ENCODE results near the gene CILP2. TPM values are rescaled to one million over a fixed set of nuclear protein-coding genes. Genes with fewer than 3 reads are reported as not detected.

Gene CILP2
- total and polyA plus RNA-seq, 4 donors, result 0.08 to 0.42 (median 0.09) TPM; not detected in 1

DNA sequence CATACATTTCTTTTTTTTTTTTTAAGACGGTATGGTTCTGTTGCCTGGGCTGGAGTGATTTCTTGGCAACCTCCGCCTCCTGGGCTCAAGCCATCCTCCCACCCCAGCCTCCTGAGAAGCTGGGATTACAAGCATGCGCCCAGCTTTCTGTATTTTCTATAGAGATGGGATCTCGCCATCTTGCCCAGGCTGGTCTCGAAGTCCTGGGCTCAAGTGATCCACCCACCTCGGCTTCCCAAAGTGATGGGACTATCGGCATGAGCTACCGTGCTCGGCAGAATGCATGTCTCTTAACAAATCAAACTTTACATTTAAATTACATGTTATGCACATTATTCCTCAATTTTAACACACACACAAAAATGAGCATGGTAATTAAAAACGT is 20.8 kb upstream of the CILP2 start:
- TF ChIP-seq GABPA (IDR thresholded peaks at IDR 0.05 in 1 of 2, conservative IDR thresholded peaks at IDR 0.05 in 1 of 2) (no peak), FOXA1 (IDR thresholded peaks at IDR 0.05) (no peak), NR2F2 (IDR thresholded peaks at IDR 0.05) (no peak), RXRA (IDR thresholded peaks at IDR 0.05) (no peak), RAD21 (IDR thresholded peaks at IDR 0.05) (no peak), YY1 (IDR thresholded peaks at IDR 0.05) (no peak)
- TF ChIP-seq, protein P1, sequence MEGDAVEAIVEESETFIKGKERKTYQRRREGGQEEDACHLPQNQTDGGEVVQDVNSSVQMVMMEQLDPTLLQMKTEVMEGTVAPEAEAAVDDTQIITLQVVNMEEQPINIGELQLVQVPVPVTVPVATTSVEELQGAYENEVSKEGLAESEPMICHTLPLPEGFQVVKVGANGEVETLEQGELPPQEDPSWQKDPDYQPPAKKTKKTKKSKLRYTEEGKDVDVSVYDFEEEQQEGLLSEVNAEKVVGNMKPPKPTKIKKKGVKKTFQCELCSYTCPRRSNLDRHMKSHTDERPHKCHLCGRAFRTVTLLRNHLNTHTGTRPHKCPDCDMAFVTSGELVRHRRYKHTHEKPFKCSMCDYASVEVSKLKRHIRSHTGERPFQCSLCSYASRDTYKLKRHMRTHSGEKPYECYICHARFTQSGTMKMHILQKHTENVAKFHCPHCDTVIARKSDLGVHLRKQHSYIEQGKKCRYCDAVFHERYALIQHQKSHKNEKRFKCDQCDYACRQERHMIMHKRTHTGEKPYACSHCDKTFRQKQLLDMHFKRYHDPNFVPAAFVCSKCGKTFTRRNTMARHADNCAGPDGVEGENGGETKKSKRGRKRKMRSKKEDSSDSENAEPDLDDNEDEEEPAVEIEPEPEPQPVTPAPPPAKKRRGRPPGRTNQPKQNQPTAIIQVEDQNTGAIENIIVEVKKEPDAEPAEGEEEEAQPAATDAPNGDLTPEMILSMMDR (IDR thresholded peaks at IDR 0.05; ENCODE audit: low read depth, low read length, missing input control), result no peak
- TF ChIP-seq, protein P2, sequence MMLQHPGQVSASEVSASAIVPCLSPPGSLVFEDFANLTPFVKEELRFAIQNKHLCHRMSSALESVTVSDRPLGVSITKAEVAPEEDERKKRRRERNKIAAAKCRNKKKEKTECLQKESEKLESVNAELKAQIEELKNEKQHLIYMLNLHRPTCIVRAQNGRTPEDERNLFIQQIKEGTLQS (IDR thresholded peaks at IDR 0.05), result no peak
- TF ChIP-seq, protein P3, sequence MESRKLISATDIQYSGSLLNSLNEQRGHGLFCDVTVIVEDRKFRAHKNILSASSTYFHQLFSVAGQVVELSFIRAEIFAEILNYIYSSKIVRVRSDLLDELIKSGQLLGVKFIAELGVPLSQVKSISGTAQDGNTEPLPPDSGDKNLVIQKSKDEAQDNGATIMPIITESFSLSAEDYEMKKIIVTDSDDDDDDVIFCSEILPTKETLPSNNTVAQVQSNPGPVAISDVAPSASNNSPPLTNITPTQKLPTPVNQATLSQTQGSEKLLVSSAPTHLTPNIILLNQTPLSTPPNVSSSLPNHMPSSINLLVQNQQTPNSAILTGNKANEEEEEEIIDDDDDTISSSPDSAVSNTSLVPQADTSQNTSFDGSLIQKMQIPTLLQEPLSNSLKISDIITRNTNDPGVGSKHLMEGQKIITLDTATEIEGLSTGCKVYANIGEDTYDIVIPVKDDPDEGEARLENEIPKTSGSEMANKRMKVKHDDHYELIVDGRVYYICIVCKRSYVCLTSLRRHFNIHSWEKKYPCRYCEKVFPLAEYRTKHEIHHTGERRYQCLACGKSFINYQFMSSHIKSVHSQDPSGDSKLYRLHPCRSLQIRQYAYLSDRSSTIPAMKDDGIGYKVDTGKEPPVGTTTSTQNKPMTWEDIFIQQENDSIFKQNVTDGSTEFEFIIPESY (IDR thresholded peaks at IDR 0.05), result no peak
- Histone ChIP-seq H3K36me3 (ENCODE audit: control insufficient read depth in 4 of 4, insufficient read depth in 3 of 4, low read depth in 1 of 4, low read length in 3 of 4) (peaks cover 0 to 4% (median 0%) of the 10 kb centered on the region in 4 donors), H3K9ac (ENCODE audit: low read depth in 1 of 2, low read length in 2 of 2) (no peak overlapping the region), H3K9me3 (ENCODE audit: control insufficient read depth in 4 of 4, low read length in 3 of 4) (no peaks in the 10 kb centered on the region), H3K4me3 (ENCODE audit: low read depth in 1 of 3, low read length in 3 of 3) (no peak overlapping the region), H3K4me1 (ENCODE audit: control insufficient read depth in 4 of 4, insufficient read depth in 4 of 4, low read length in 3 of 4) (peaks cover 6 to 17% (median 11%) of the 10 kb centered on the region in 4 donors), H3K27ac (ENCODE audit: low read depth in 1 of 2, low read length in 2 of 2) (no peak overlapping the region), H3K27me3 (ENCODE audit: control insufficient read depth in 4 of 4, insufficient read depth in 4 of 4, low read length in 3 of 4) (no peaks in the 10 kb centered on the region)
- no peak for DNase-seq (ENCODE audit: low spot score)
- 96% methylated on average over 10 of the region's 10 CpGs for WGBS

DNA sequence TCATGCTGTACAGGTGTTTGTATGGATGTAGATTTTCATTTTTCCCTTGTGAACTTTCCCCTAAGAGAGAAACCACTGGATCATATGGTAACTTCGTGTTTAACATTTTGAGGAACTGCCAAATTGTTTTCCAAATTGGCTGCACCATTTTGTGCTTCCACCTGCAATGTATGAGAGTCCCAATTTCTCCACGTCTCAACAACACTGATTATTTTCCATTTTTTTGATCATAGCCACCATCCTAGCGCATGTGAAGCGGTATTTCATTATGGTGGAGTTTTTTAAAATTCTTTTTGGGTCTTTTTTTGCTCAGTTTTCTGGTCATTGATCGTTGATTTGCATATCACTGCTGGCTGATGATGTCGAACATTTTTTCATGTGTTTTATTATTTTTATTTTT is 17.1 kb upstream of the CILP2 start:
- no peak overlapping the region for H3K9ac ChIP-seq (ENCODE audit: low read depth in 1 of 2, low read length in 2 of 2)
- TF ChIP-seq NR2F2 (IDR thresholded peaks at IDR 0.05) (no peak), HNF4A (conservative IDR thresholded peaks at IDR 0.05) (no peak), RAD21 (IDR thresholded peaks at IDR 0.05) (no peak), FOXA1 (IDR thresholded peaks at IDR 0.05) (no peak), FOXA2 (IDR thresholded peaks at IDR 0.05) (no peak), GABPA (IDR thresholded peaks at IDR 0.05 in 1 of 2, conservative IDR thresholded peaks at IDR 0.05 in 1 of 2) (no peak), EGR1 (IDR thresholded peaks at IDR 0.05; ENCODE audit: low read depth in 2 of 2) (no peak), TAF1 (conservative IDR thresholded peaks at IDR 0.05) (no peak), RXRA (IDR thresholded peaks at IDR 0.05) (no peak)
- TF ChIP-seq, protein P4, sequence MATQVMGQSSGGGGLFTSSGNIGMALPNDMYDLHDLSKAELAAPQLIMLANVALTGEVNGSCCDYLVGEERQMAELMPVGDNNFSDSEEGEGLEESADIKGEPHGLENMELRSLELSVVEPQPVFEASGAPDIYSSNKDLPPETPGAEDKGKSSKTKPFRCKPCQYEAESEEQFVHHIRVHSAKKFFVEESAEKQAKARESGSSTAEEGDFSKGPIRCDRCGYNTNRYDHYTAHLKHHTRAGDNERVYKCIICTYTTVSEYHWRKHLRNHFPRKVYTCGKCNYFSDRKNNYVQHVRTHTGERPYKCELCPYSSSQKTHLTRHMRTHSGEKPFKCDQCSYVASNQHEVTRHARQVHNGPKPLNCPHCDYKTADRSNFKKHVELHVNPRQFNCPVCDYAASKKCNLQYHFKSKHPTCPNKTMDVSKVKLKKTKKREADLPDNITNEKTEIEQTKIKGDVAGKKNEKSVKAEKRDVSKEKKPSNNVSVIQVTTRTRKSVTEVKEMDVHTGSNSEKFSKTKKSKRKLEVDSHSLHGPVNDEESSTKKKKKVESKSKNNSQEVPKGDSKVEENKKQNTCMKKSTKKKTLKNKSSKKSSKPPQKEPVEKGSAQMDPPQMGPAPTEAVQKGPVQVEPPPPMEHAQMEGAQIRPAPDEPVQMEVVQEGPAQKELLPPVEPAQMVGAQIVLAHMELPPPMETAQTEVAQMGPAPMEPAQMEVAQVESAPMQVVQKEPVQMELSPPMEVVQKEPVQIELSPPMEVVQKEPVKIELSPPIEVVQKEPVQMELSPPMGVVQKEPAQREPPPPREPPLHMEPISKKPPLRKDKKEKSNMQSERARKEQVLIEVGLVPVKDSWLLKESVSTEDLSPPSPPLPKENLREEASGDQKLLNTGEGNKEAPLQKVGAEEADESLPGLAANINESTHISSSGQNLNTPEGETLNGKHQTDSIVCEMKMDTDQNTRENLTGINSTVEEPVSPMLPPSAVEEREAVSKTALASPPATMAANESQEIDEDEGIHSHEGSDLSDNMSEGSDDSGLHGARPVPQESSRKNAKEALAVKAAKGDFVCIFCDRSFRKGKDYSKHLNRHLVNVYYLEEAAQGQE (IDR thresholded peaks at IDR 0.05), result no peak
- TF ChIP-seq, protein P1 (IDR thresholded peaks at IDR 0.05; ENCODE audit: low read depth, low read length, missing input control), result no peak
- peaks cover 1 to 11% (median 5%) of the 10 kb centered on the region in 4 donors for H3K4me1 ChIP-seq (ENCODE audit: control insufficient read depth in 4 of 4, insufficient read depth in 4 of 4, low read length in 3 of 4)
- H3K27me3 ChIP-seq (ENCODE audit: control insufficient read depth in 4 of 4, insufficient read depth in 4 of 4, low read length in 3 of 4), result no peaks in the 10 kb centered on the region
- H3K4me3 ChIP-seq (ENCODE audit: low read depth in 1 of 3, low read length in 3 of 3), result no peak overlapping the region
- DNase-seq (ENCODE audit: low spot score), result no peak
- no peaks in the 10 kb centered on the region for H3K9me3 ChIP-seq (ENCODE audit: control insufficient read depth in 4 of 4, low read length in 3 of 4)
- H3K36me3 ChIP-seq (ENCODE audit: control insufficient read depth in 4 of 4, insufficient read depth in 3 of 4, low read depth in 1 of 4, low read length in 3 of 4), result peaks cover 0 to 4% (median under 1%) of the 10 kb centered on the region in 4 donors
- H3K27ac ChIP-seq (ENCODE audit: low read depth in 1 of 2, low read length in 2 of 2), result no peak overlapping the region
- 90% methylated on average over 6 of the region's 6 CpGs for WGBS

All from liver (tissue), 9 donors.